IMR-90 (cell line): ENCODE results near the gene NLRP3. TPM values are rescaled to one million over a fixed set of nuclear protein-coding genes. Genes with fewer than 3 reads are reported as not detected.

Source experiments
- ATAC-seq: fragments of 200-7000 bp; cut with Tn5 transposase; 2 replicates; pipeline ENCODE4 v1.9.1; 2020; ENCODE audit warnings: low read depth, mild to moderate bottlenecking, moderate library complexity
- BruUV-seq: library from RNA; stranded (reverse); fragments of 400-500 nt; replicated peaks from 2 replicates; lab custom pipeline; 2021; lab: Mats Ljungman, UMichigan
- CTCF ChIA-PET: fragments of 300-600 bp; formaldehyde crosslinking; extraction: SDS; loops from one replicate; lab custom pipeline; 2021; ENCODE audit warnings: antibody characterized with exemption; lab: Yijun Ruan, JAX
- POLR2A ChIA-PET: fragments of 300-600 bp; sonication (Branson Sonifier 250); formaldehyde crosslinking; loops from one replicate; lab custom pipeline; 2022; ENCODE audit warnings: antibody characterized with exemption; ENCODE audit not compliant: unreplicated experiment; lab: Charles Lee
- DNase-seq: peaks from one replicate; pipeline ENCODE4 v3.0.0; 2013
- H2AFZ ChIP-seq: replicated peaks from 2 replicates; pipeline ENCODE3; 2013; ENCODE audit warnings: low read length, mild to moderate bottlenecking; ENCODE audit not compliant: poor library complexity
- H2AK5ac ChIP-seq: 2 replicates; pipeline ENCODE4 v1.6.1; 2013; ENCODE audit warnings: low read depth, low read length, inconsistent platforms
- H2AK9ac ChIP-seq: replicated peaks from 2 replicates; pipeline ENCODE3; 2013; ENCODE audit warnings: mild to moderate bottlenecking, low read depth, low read length, moderate library complexity; ENCODE audit not compliant: poor library complexity
- H2BK120ac ChIP-seq: 2 replicates; pipeline ENCODE4 v1.6.1; 2013; ENCODE audit warnings: low read depth, low read length, inconsistent platforms
- H2BK15ac ChIP-seq: 3 replicates; pipeline ENCODE4 v1.6.1; 2013; ENCODE audit warnings: low read depth, low read length, inconsistent platforms
- H2BK20ac ChIP-seq: 2 replicates; pipeline ENCODE4 v1.6.1; 2013; ENCODE audit warnings: low read depth, mild to moderate bottlenecking, inconsistent platforms, low read length, moderate library complexity
- H2BK5ac ChIP-seq: 2 replicates; pipeline ENCODE4 v1.6.1; 2013; ENCODE audit warnings: mild to moderate bottlenecking, low read depth, low read length, inconsistent platforms; ENCODE audit not compliant: poor library complexity, severe bottlenecking
- H3K14ac ChIP-seq: replicated peaks from 2 replicates; pipeline ENCODE4 v1.6.1; 2013; ENCODE audit warnings: low read depth, low read length, inconsistent platforms
- H3K18ac ChIP-seq: 2 replicates; pipeline ENCODE4 v1.6.1; 2013; ENCODE audit warnings: low read depth, low read length, control low read depth
- H3K23ac ChIP-seq: 2 replicates; pipeline ENCODE4 v1.6.1; 2013; ENCODE audit warnings: low read depth, low read length, inconsistent platforms
- H3K27ac ChIP-seq: 2 replicates; pipeline ENCODE4 v1.5.1; 2013; ENCODE audit warnings: mild to moderate bottlenecking, control low read depth, low read length; ENCODE audit not compliant: insufficient read depth
- H3K27me3 ChIP-seq: 2 replicates; pipeline ENCODE4 v1.6.1; 2013; ENCODE audit warnings: low read length; ENCODE audit not compliant: control insufficient read depth, insufficient read depth
- H3K36me3 ChIP-seq: 2 replicates; pipeline ENCODE4 v1.6.1; 2013; ENCODE audit warnings: low read length, mixed read lengths; ENCODE audit not compliant: control insufficient read depth, insufficient read depth
- H3K4ac ChIP-seq: 2 replicates; pipeline ENCODE4 v1.6.1; 2013; ENCODE audit warnings: low read depth, low read length, inconsistent platforms
- H3K4me1 ChIP-seq: 2 replicates; pipeline ENCODE4 v1.6.1; 2013; ENCODE audit warnings: low read length, mixed read lengths; ENCODE audit not compliant: control insufficient read depth, insufficient read depth
- H3K4me2 ChIP-seq: 2 replicates; pipeline ENCODE4 v1.6.1; 2013; ENCODE audit warnings: low read depth, mild to moderate bottlenecking, control low read depth, low read length, moderate library complexity
- H3K4me3 ChIP-seq: 2 replicates; pipeline ENCODE4 v1.5.1; 2013; ENCODE audit warnings: low read depth, mild to moderate bottlenecking, control low read depth, low read length, moderate library complexity; ENCODE audit not compliant: insufficient read depth
- H3K56ac ChIP-seq: 2 replicates; pipeline ENCODE4 v1.6.1; 2013; ENCODE audit warnings: low read length, inconsistent platforms; ENCODE audit not compliant: insufficient read depth; ENCODE audit errors: extremely low read depth
- H3K79me1 ChIP-seq, 2 experiments: 2 replicates each; pipeline ENCODE4 v1.6.1; 2013; ENCODE audit warnings: low read length in 2 of 2, inconsistent platforms in 1 of 2, low read depth in 1 of 2
- H3K9ac ChIP-seq: 2 replicates; pipeline ENCODE4 v1.6.1; 2013; ENCODE audit warnings: low read depth, low read length, control low read depth
- H3K9me1 ChIP-seq: 2 replicates; pipeline ENCODE4 v1.6.1; 2013; ENCODE audit warnings: low read length, inconsistent platforms; ENCODE audit not compliant: insufficient read depth
- H3K9me3 ChIP-seq: 2 replicates; pipeline ENCODE4 v1.6.1; 2013; ENCODE audit warnings: low read length; ENCODE audit not compliant: control insufficient read depth, insufficient read depth
- H4K20me1 ChIP-seq: 2 replicates; pipeline ENCODE4 v1.6.1; 2013; ENCODE audit warnings: low read length, inconsistent platforms; ENCODE audit not compliant: insufficient read depth
- H4K5ac ChIP-seq: 2 replicates; pipeline ENCODE4 v1.6.1; 2013; ENCODE audit warnings: mild to moderate bottlenecking, low read depth, low read length, control low read depth
- H4K8ac ChIP-seq, 2 experiments: 2 replicates each; pipeline ENCODE4 v1.6.1; 2013; ENCODE audit warnings: low read depth in 2 of 2, low read length in 2 of 2, control low read depth in 1 of 2, inconsistent platforms in 1 of 2
- H4K91ac ChIP-seq: 2 replicates; pipeline ENCODE4 v1.6.1; 2013; ENCODE audit warnings: low read depth, low read length, inconsistent platforms; ENCODE audit not compliant: insufficient read depth
- BHLHE40 ChIP-seq: fragments of 150-350 bp; IDR thresholded peaks from 2 replicates; pipeline ENCODE4 v1.6.1; 2016; ENCODE audit warnings: mild to moderate bottlenecking, low read depth, low read length
- CEBPB ChIP-seq: IDR thresholded peaks from 2 replicates; pipeline ENCODE4 v1.6.1; 2012; ENCODE audit warnings: low read depth, low read length, improper control_type of control experiment
- CHD1 ChIP-seq: IDR thresholded peaks from 2 replicates; pipeline ENCODE4 v1.6.1; 2012; ENCODE audit warnings: low read depth, low read length, improper control_type of control experiment
- CTCF ChIP-seq: conservative IDR thresholded peaks from 2 replicates; pipeline ENCODE4 v1.5.1; 2012; ENCODE audit warnings: mild to moderate bottlenecking, low read depth, low read length, improper control_type of control experiment
- ELK1 ChIP-seq: fragments of 150-350 bp; IDR thresholded peaks from 2 replicates; pipeline ENCODE4 v1.6.1; 2016; ENCODE audit warnings: low read depth, mild to moderate bottlenecking, low read length, moderate library complexity, borderline replicate concordance
- FOS ChIP-seq: fragments of 150-350 bp; IDR thresholded peaks from 2 replicates; pipeline ENCODE4 v1.6.1; 2016; ENCODE audit warnings: low read depth, low read length
- MAFK ChIP-seq: IDR thresholded peaks from 2 replicates; pipeline ENCODE4 v1.6.1; 2012; ENCODE audit warnings: low read depth, low read length, improper control_type of control experiment
- MXI1 ChIP-seq: IDR thresholded peaks from 2 replicates; pipeline ENCODE4 v1.6.1; 2012; ENCODE audit warnings: low read depth, mild to moderate bottlenecking, low read length, moderate library complexity, borderline replicate concordance
- NFE2L2 ChIP-seq: fragments of 150-350 bp; IDR thresholded peaks from 2 replicates; pipeline ENCODE4 v1.6.1; 2016; ENCODE audit warnings: low read depth, mild to moderate bottlenecking, low read length
- POLR2A ChIP-seq: IDR thresholded peaks from 2 replicates; pipeline ENCODE4 v1.6.1; 2012; ENCODE audit warnings: mild to moderate bottlenecking, low read depth, low read length
- RAD21 ChIP-seq: IDR thresholded peaks from 2 replicates; pipeline ENCODE4 v1.6.1; 2012; ENCODE audit warnings: low read length, improper control_type of control experiment
- SMC3 ChIP-seq: fragments of 150-350 bp; IDR thresholded peaks from 2 replicates; pipeline ENCODE4 v1.6.1; 2016; ENCODE audit warnings: low read depth, mild to moderate bottlenecking, antibody characterized with exemption, low read length, moderate library complexity
- USF2 ChIP-seq: fragments of 150-350 bp; IDR thresholded peaks from 2 replicates; pipeline ENCODE4 v1.6.1; 2017; ENCODE audit warnings: mild to moderate bottlenecking, antibody characterized with exemption, low read length, low read depth
- WGBS, 2 experiments: methylation state at CpG; one replicate each; pipeline versions ENCODE4 v1.1.5 to v1.1.7; 2013; ENCODE audit warnings: missing lambda C conversion rate in 2 of 2; ENCODE audit not compliant: insufficient read length in 1 of 2; ENCODE audit errors: extremely low coverage in 2 of 2; 5-methylcytosine and 5-hydroxymethylcytosine counted together
- dilution Hi-C: fragments of 300-500 bp; cut with HindIII; formaldehyde crosslinking; loops from one replicate; pipeline ENCODE4 v1.14.3; 2018; ENCODE audit warnings: low sequenced_read_pairs; ENCODE audit not compliant: unreplicated experiment
- in situ Hi-C: fragments of 300-500 bp; cut with MboI; formaldehyde crosslinking; loops from 3 replicates; pipeline ENCODE4 v1.14.3; 2019; ENCODE audit warnings: low sequenced_read_pairs, inconsistent platforms, mixed read lengths
- intact Hi-C: fragments of 100-400 bp; cut with micrococcal nuclease; formaldehyde crosslinking; loops from 2 replicates; pipeline ENCODE4 v1.10.0; 2022
- polyA plus RNA-seq, 3 experiments: library from polyadenylated mRNA; depleted of rRNA; stranded (reverse); fragments of >200 nt; gene quantifications; 2 replicates each; pipeline ENCODE4 v1.2.3, GENCODE V29; 2012; ENCODE audit warnings: low replicate concordance in 1 of 3
- total RNA-seq: library from RNA; depleted of rRNA; stranded (reverse); fragments of >200 nt; gene quantifications from 2 replicates; pipeline ENCODE4 v1.2.3, GENCODE V29; 2012

NLRP3 gene
- total and polyA plus RNA-seq, 2 of the 4 experiments (the other 2 are of a cell fraction): 0.18 TPM; not detected in 1

- no peak overlapping the region for H3K4me3 ChIP-seq
- no peak overlapping the region for H2BK20ac ChIP-seq
- H3K27ac ChIP-seq: no peak overlapping the region
- dilution Hi-C loops: no loop called here
- no peak overlapping the region for H3K14ac ChIP-seq
- H2AK9ac ChIP-seq: no peak overlapping the region
- no peak overlapping the region for H4K5ac ChIP-seq
- H3K9ac ChIP-seq: no peak overlapping the region
- no peaks in the 10 kb centered on the region for H3K79me1 ChIP-seq
- H3K23ac ChIP-seq: no peak overlapping the region
- no peak overlapping the region for H2AFZ ChIP-seq
- no peak overlapping the region for H2BK120ac ChIP-seq
- peaks cover 4% of the 10 kb centered on the region; the same call in 1 of the 2 replicates for H3K9me3 ChIP-seq
- DNase-seq (no peak), ATAC-seq (no peak)
- H4K8ac ChIP-seq: no peak overlapping the region
- H3K18ac ChIP-seq: no peak overlapping the region
- no peaks in the 10 kb centered on the region for H3K27me3 ChIP-seq
- H3K36me3 ChIP-seq: no peaks in the 10 kb centered on the region
- TF ChIP-seq SMC3 (no peak), MXI1 (no peak), BHLHE40 (no peak), CEBPB (no peak), FOS (no peak), CHD1 (no peak), CTCF (no peak), ELK1 (no peak), NFE2L2 (no peak), POLR2A (no peak), USF2 (no peak), RAD21 (no peak), MAFK (no peak)
- H2AK5ac ChIP-seq: no peak overlapping the region
- in situ Hi-C loops: no loop called here
- ChIA-PET CTCF (no interaction called here), POLR2A (no interaction called here)
- no peaks in the 10 kb centered on the region for H4K20me1 ChIP-seq
- intact Hi-C loops: no loop called here
- H3K56ac ChIP-seq: no peak overlapping the region
- H2BK5ac ChIP-seq: no peak overlapping the region
- WGBS, 2 experiments: 100% methylated on average over 1 to 2 of the region's 5 CpGs
- no peak overlapping the region for H4K91ac ChIP-seq
- no peaks in the 10 kb centered on the region for H3K4me1 ChIP-seq
- H2BK15ac ChIP-seq: no peak overlapping the region
- no peak overlapping the region for H3K4me2 ChIP-seq
- no TSS peak for BruUV-seq
- H3K4ac ChIP-seq: no peak overlapping the region
- no peaks in the 10 kb centered on the region for H3K9me1 ChIP-seq
These were observed 53.2 kb downstream of the NLRP3 start for GRCh38 chr1:247469141-247469535.
